HCT116 (cell line): ENCODE measurements around the gene TMOD3. TPM values are rescaled to one million over a fixed set of nuclear protein-coding genes. Genes with fewer than 3 reads are reported as not detected.

Experiments
- ATAC-seq: fragments of 200-7000 bp; cut with Tn5 transposase; 2 replicates; pipeline ENCODE4 v1.9.1; 2020; ENCODE audit warnings: mild to moderate bottlenecking, moderate library complexity
- BruUV-seq: library from RNA; stranded (reverse); fragments of 400-500 nt; replicated peaks from 2 replicates; lab custom pipeline; 2021; lab: Mats Ljungman, UMichigan
- CTCF ChIA-PET: fragments of 300-600 bp; sonication (Branson Sonifier 250); formaldehyde crosslinking; loops from one replicate; lab custom pipeline; 2021; ENCODE audit warnings: antibody characterized with exemption; lab: Charles Lee
- POLR2A ChIA-PET: fragments of 300-600, 350-600 bp; sonication (Branson Sonifier 250); formaldehyde crosslinking; loops from one replicate; lab custom pipeline; 2021; ENCODE audit warnings: antibody characterized with exemption; lab: Charles Lee
- RAD21 ChIA-PET, 2 experiments: fragments of 300-600 bp; sonication (Branson Sonifier 250); formaldehyde crosslinking; loops; one replicate each; lab custom pipeline; 2023; ENCODE audit warnings: low total read pairs in 2 of 2; ENCODE audit not compliant: uncharacterized antibody in 2 of 2, unreplicated experiment in 2 of 2, low non-redundant PET in 1 of 2; lab: Charles Lee
- DNase-seq: peaks from one replicate; pipeline ENCODE4 v3.0.0-alpha.2; 2010; ENCODE audit warnings: low read depth, low spot score
- H2AFZ ChIP-seq: fragments of 200-600 bp; shearing (Covaris generic), sonication (generic); 2 replicates; pipeline ENCODE4 v1.6.1; 2017; ENCODE audit warnings: low read depth, mixed run types, mixed read lengths, antibody characterized with exemption, low read length; ENCODE audit not compliant: poor library complexity, severe bottlenecking
- H3K27ac ChIP-seq: 2 replicates; pipeline ENCODE4 v1.5.1; 2012; ENCODE audit warnings: low read depth, low read length
- H3K27me3 ChIP-seq: fragments of 200-600 bp; sonication (generic); 2 replicates; pipeline ENCODE4 v1.6.1; 2016; ENCODE audit warnings: mixed run types, low read length, mixed read lengths; ENCODE audit not compliant: insufficient read depth
- H3K36me3 ChIP-seq, 2 experiments: fragments of 200-500 bp in 1 of 2; fragments of 200-600 bp in 1 of 2; sonication (Bioruptor generic) in 1 of 2; sonication (generic) in 1 of 2; 2 replicates each; pipeline versions ENCODE4 v1.5.1 to v1.6.1; 2014 to 2016; ENCODE audit warnings: low read length in 2 of 2, inconsistent platforms in 1 of 2, mixed read lengths in 1 of 2, mixed run types in 1 of 2; ENCODE audit not compliant: insufficient read depth in 2 of 2, control insufficient read depth in 1 of 2
- H3K4me1 ChIP-seq, 2 experiments: fragments of 200-600 bp in 1 of 2; sonication (generic) in 1 of 2; 2 replicates each; pipeline versions ENCODE4 v1.5.1 to v1.6.1; 2012 to 2017; ENCODE audit warnings: low read length in 2 of 2, inconsistent platforms in 1 of 2, mild to moderate bottlenecking in 1 of 2, mixed read lengths in 1 of 2, mixed run types in 1 of 2, moderate library complexity in 1 of 2; ENCODE audit not compliant: insufficient read depth in 2 of 2, control insufficient read depth in 1 of 2
- H3K4me2 ChIP-seq: fragments of 200-600 bp; sonication (generic); 2 replicates; pipeline ENCODE4 v1.6.1; 2017; ENCODE audit warnings: mixed run types, low read length, mixed read lengths
- H3K4me3 ChIP-seq, 2 experiments: fragments of 200-600 bp in 1 of 2; sonication (generic) in 1 of 2; replicated peaks in 1 of 2; 2 replicates each; pipeline ENCODE4 v1.5.1; 2011 to 2016; ENCODE audit warnings: low read length in 2 of 2, control low read depth in 1 of 2, low read depth in 1 of 2, mild to moderate bottlenecking in 1 of 2, mixed read lengths in 1 of 2, mixed run types in 1 of 2
- H3K79me2 ChIP-seq: fragments of 200-600 bp; sonication (generic); 2 replicates; pipeline ENCODE4 v1.6.1; 2017; ENCODE audit warnings: mild to moderate bottlenecking, mixed run types, low read length, moderate library complexity, mixed read lengths; ENCODE audit not compliant: insufficient read depth
- H3K9ac ChIP-seq: fragments of 200-600 bp; sonication (generic); 2 replicates; pipeline ENCODE4 v1.6.1; 2016; ENCODE audit warnings: low read length, mixed read lengths
- H3K9me2 ChIP-seq: fragments of 200-600 bp; sonication (generic), shearing (Covaris generic); 2 replicates; pipeline ENCODE4 v1.6.1; 2017; ENCODE audit warnings: mixed run types, mild to moderate bottlenecking, moderate library complexity; ENCODE audit not compliant: insufficient read depth
- H3K9me3 ChIP-seq, 2 experiments: fragments of 200-500 bp in 1 of 2; fragments of 200-600 bp in 1 of 2; sonication (Bioruptor generic) in 1 of 2; sonication (generic) in 1 of 2; 2 replicates each; pipeline ENCODE4 v1.6.1; 2014 to 2017; ENCODE audit warnings: low read length in 2 of 2, mixed read lengths in 2 of 2, inconsistent platforms in 1 of 2, low read depth in 1 of 2, mild to moderate bottlenecking in 1 of 2, mixed run types in 1 of 2, moderate library complexity in 1 of 2; ENCODE audit not compliant: control insufficient read depth in 1 of 2, insufficient read depth in 1 of 2
- H4K20me1 ChIP-seq: fragments of 200-600 bp; sonication (generic), shearing (Covaris generic); 2 replicates; pipeline ENCODE4 v1.6.1; 2017; ENCODE audit warnings: mixed run types, mild to moderate bottlenecking, moderate library complexity; ENCODE audit not compliant: insufficient read depth
- CBX3 ChIP-seq: IDR thresholded peaks from 2 replicates; pipeline ENCODE4 v1.6.1; 2012; ENCODE audit warnings: low read depth
- CEBPB ChIP-seq: IDR thresholded peaks from 2 replicates; pipeline ENCODE4 v1.6.1; 2012; ENCODE audit warnings: low read depth
- EGR1 ChIP-seq: IDR thresholded peaks from 2 replicates; pipeline ENCODE4 v1.6.1; 2012; ENCODE audit warnings: low read depth
- ELF1 ChIP-seq: IDR thresholded peaks from 2 replicates; pipeline ENCODE4 v1.6.1; 2012; ENCODE audit warnings: low read depth, borderline replicate concordance
- EZH2phosphoT487 ChIP-seq: fragments of 200-600 bp; IDR thresholded peaks from 2 replicates; pipeline ENCODE4 v1.6.1; 2018; ENCODE audit warnings: antibody characterized with exemption, borderline replicate concordance
- JUND ChIP-seq: IDR thresholded peaks from 2 replicates; pipeline ENCODE4 v1.6.1; 2012
- POLR2A ChIP-seq: IDR thresholded peaks from 2 replicates; pipeline ENCODE4 v1.7.0; 2011; ENCODE audit warnings: borderline replicate concordance; ENCODE audit not compliant: insufficient read depth, insufficient read length; ENCODE audit errors: extremely low read depth
- RAD21 ChIP-seq: IDR thresholded peaks from 2 replicates; pipeline ENCODE4 v1.6.1; 2012; ENCODE audit warnings: low read depth, mild to moderate bottlenecking
- SP1 ChIP-seq: IDR thresholded peaks from 2 replicates; pipeline ENCODE4 v1.6.1; 2012; ENCODE audit warnings: low read depth
- SRF ChIP-seq: IDR thresholded peaks from 2 replicates; pipeline ENCODE4 v1.6.1; 2012; ENCODE audit warnings: low read depth
- TCF7L2 ChIP-seq: IDR thresholded peaks from 2 replicates; pipeline ENCODE4 v1.7.0; 2011; ENCODE audit warnings: borderline replicate concordance, inconsistent platforms; ENCODE audit not compliant: insufficient read depth, insufficient read length; ENCODE audit errors: extremely low read depth
- ZFX ChIP-seq: fragments of 450-650 bp; IDR thresholded peaks from 2 replicates; pipeline ENCODE4 v1.6.1; 2017
- ZNF274 ChIP-seq: fragments of 200-500 bp; sonication (Bioruptor generic); IDR thresholded peaks from 2 replicates; pipeline ENCODE4 v1.6.1; 2014; ENCODE audit warnings: mild to moderate bottlenecking, low read depth, low read length, inconsistent platforms
- intact Hi-C: fragments of 100-400 bp; cut with micrococcal nuclease; formaldehyde crosslinking; loops from 2 replicates; pipeline ENCODE4 v1.10.0; 2022
- total RNA-seq: library from RNA; stranded (reverse); gene quantifications from one replicate; pipeline ENCODE4 v1.2.1, GENCODE V29; 2021; ENCODE audit not compliant: unreplicated experiment
- TF ChIP-seq, protein P1 (sequence below): IDR thresholded peaks from 2 replicates; pipeline ENCODE4 v1.6.1; 2012; ENCODE audit warnings: low read depth
- TF ChIP-seq, protein P2 (sequence below), 3 experiments: fragments of 200-600 bp in 1 of 3; sonication (generic) in 1 of 3; IDR thresholded peaks in 2 of 3; conservative IDR thresholded peaks in 1 of 3; 2 replicates each; pipeline ENCODE4 v1.5.1; 2012 to 2017; ENCODE audit warnings: low read depth in 2 of 3, low read length in 2 of 3, antibody characterized with exemption in 1 of 3, borderline replicate concordance in 1 of 3, control low read depth in 1 of 3, mild to moderate bottlenecking in 1 of 3, mixed read lengths in 1 of 3, mixed run types in 1 of 3, moderate library complexity in 1 of 3; ENCODE audit not compliant: insufficient read depth in 1 of 3
- TF ChIP-seq, protein P3 (sequence below): IDR thresholded peaks from 2 replicates; pipeline ENCODE4 v1.6.1; 2012
- TF ChIP-seq, protein P4 (sequence below): IDR thresholded peaks from 2 replicates; pipeline ENCODE4 v1.6.1; 2012

TMOD3 gene
- total RNA-seq, 1 experiment from 2014 or later, result 78.8 TPM

DNA sequence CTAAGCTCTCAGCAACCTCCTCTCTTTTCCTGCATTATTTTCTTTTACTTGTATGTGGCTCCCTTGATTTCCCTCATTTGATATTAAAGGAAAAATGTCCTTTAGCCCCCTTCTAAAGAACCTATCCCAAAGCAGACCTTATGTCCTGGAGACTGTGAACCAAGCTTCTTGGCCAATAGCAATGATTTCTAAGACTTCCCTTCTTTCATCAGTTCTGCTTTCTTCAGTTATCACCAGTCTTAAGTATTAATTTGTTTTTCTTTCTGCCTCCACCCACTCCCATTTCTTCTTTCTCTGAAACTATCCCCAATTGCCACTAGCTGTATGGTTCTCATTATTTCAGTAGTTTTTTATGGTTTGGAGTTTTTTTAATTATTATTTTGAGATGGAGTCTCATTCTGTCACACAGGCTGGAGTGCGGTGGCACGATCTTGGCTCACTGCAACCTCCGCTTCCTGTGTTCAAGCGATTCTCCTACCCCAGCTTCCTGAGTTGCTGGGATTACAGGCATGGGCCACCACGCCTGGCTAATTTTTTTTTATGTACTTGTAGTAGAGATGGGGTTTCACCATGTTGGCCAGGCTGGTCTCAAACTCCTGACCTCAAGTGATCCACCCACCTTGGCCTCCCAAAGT is 12.1 kb downstream of the TMOD3 start (continued):
- no peak for TF ChIP-seq ELF1

DNA sequence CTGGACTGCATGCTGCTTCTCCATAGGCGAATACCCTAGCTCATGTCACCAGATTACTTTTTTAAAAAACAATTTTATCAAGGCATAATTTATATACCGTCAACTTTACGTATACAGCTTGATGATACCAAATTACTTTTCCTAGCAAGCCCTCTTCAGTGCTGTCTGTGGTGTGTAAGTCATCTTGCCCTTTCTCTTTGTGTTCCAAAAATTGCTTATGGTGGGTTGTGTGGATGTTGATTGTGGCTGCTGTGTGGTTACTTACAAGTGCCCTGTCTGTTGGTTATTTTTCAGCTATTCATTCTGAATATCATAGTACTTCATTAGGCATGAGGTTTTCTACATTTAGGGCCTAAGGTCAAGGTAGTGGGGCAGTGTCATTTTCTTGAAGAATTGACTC is 12.8 kb downstream of the TMOD3 start:
- no TSS peak for BruUV-seq
- POLR2A ChIA-PET, result interaction anchor here (1.3 kb wide), 1 partner anchor 10 kb away, joined by 4 read pairs; no protein-coding TSS in a partner anchor

More for the DNA sequence above, 12.8 kb downstream of the TMOD3 start:
- H3K4me3 ChIP-seq, result peak overlapping the region in 1 of 2 experiments; percentile 41; a peak in 1 of 4 replicates
- peak overlapping the region; percentile 74 for H3K4me2 ChIP-seq
- no peak overlapping the region for H2AFZ ChIP-seq
- no peaks in the 10 kb centered on the region for H3K27me3 ChIP-seq
- H3K9ac ChIP-seq, result peak overlapping the region; percentile 58
- TF ChIP-seq TCF7L2 (no peak), SP1 (no peak), SRF (no peak), EZH2phosphoT487 (no peak), EGR1 (no peak), ZFX (no peak), POLR2A (no peak), ZNF274 (no peak), RAD21 (no peak), CEBPB (no peak), ELF1 (no peak), CBX3 (no peak), JUND (no peak)
- TF ChIP-seq, protein P1, sequence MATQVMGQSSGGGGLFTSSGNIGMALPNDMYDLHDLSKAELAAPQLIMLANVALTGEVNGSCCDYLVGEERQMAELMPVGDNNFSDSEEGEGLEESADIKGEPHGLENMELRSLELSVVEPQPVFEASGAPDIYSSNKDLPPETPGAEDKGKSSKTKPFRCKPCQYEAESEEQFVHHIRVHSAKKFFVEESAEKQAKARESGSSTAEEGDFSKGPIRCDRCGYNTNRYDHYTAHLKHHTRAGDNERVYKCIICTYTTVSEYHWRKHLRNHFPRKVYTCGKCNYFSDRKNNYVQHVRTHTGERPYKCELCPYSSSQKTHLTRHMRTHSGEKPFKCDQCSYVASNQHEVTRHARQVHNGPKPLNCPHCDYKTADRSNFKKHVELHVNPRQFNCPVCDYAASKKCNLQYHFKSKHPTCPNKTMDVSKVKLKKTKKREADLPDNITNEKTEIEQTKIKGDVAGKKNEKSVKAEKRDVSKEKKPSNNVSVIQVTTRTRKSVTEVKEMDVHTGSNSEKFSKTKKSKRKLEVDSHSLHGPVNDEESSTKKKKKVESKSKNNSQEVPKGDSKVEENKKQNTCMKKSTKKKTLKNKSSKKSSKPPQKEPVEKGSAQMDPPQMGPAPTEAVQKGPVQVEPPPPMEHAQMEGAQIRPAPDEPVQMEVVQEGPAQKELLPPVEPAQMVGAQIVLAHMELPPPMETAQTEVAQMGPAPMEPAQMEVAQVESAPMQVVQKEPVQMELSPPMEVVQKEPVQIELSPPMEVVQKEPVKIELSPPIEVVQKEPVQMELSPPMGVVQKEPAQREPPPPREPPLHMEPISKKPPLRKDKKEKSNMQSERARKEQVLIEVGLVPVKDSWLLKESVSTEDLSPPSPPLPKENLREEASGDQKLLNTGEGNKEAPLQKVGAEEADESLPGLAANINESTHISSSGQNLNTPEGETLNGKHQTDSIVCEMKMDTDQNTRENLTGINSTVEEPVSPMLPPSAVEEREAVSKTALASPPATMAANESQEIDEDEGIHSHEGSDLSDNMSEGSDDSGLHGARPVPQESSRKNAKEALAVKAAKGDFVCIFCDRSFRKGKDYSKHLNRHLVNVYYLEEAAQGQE, result no peak
- TF ChIP-seq, protein P2, sequence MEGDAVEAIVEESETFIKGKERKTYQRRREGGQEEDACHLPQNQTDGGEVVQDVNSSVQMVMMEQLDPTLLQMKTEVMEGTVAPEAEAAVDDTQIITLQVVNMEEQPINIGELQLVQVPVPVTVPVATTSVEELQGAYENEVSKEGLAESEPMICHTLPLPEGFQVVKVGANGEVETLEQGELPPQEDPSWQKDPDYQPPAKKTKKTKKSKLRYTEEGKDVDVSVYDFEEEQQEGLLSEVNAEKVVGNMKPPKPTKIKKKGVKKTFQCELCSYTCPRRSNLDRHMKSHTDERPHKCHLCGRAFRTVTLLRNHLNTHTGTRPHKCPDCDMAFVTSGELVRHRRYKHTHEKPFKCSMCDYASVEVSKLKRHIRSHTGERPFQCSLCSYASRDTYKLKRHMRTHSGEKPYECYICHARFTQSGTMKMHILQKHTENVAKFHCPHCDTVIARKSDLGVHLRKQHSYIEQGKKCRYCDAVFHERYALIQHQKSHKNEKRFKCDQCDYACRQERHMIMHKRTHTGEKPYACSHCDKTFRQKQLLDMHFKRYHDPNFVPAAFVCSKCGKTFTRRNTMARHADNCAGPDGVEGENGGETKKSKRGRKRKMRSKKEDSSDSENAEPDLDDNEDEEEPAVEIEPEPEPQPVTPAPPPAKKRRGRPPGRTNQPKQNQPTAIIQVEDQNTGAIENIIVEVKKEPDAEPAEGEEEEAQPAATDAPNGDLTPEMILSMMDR (IDR thresholded peaks at IDR 0.05 in 2 of 3, conservative IDR thresholded peaks at IDR 0.05 in 1 of 3; ENCODE audit: borderline replicate concordance in 1 of 3, insufficient read depth in 1 of 3, low read depth in 2 of 3, low read length in 2 of 3), result no peak
- TF ChIP-seq, protein P3, sequence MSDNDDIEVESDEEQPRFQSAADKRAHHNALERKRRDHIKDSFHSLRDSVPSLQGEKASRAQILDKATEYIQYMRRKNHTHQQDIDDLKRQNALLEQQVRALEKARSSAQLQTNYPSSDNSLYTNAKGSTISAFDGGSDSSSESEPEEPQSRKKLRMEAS, result no peak
- TF ChIP-seq, protein P4, sequence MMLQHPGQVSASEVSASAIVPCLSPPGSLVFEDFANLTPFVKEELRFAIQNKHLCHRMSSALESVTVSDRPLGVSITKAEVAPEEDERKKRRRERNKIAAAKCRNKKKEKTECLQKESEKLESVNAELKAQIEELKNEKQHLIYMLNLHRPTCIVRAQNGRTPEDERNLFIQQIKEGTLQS, result no peak
- H3K36me3 ChIP-seq, result no peaks in the 10 kb centered on the region
- CTCF ChIA-PET, result no interaction called here
- H3K9me3 ChIP-seq, result no peaks in the 10 kb centered on the region
- peaks cover 78% of the 10 kb centered on the region in 2 experiments for H3K4me1 ChIP-seq
- peaks cover 100% of the 10 kb centered on the region for H3K79me2 ChIP-seq
- no peaks in the 10 kb centered on the region for H3K9me2 ChIP-seq
- DNase-seq (no peak), ATAC-seq (no peak)
- RAD21 ChIA-PET, result no interaction called here
- H4K20me1 ChIP-seq, result 0 out of 2 replicates have a peak, but pooled peaks cover 4% of the 10 kb centered on the region
- intact Hi-C loops, result no loop called here
- peak overlapping the region; percentile 98 for H3K27ac ChIP-seq
